OCI-LY3 (cell line): ENCODE measurements around the gene GNAQ.

Experiments
- EZH2phosphoT487 ChIP-seq: fragments of 200-600 bp; shearing (Covaris generic); IDR thresholded peaks from 2 replicates; pipeline ENCODE4 v1.6.1; 2018; ENCODE audit warnings: antibody characterized with exemption, mixed run types, low read depth
- TF ChIP-seq, protein P1 (sequence below): fragments of 200-600, 300-600 bp; sonication (generic); IDR thresholded peaks from 2 replicates; pipeline ENCODE4 v1.5.1; 2014; ENCODE audit warnings: antibody characterized with exemption, low read length, low read depth

DNA sequence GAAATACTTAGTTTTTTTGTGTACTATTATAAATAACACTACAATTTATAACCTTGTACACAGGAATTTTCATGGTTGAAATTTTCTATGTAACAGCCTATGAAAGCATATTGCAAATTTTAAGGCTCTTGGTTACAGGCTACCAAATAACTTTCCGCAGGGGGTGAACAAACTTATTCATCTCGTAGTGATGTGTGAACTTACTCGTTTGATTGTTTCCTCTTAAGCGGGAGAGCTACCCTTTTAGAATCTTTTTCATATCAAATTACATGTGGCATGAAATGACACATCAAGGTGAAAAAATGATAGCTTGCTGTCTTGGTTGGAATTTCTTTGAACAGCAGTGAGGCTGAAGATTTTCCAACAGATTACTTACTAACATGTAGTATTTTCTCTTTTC is 292.7 kb downstream of the GNAQ start:
- TF ChIP-seq, protein P1, sequence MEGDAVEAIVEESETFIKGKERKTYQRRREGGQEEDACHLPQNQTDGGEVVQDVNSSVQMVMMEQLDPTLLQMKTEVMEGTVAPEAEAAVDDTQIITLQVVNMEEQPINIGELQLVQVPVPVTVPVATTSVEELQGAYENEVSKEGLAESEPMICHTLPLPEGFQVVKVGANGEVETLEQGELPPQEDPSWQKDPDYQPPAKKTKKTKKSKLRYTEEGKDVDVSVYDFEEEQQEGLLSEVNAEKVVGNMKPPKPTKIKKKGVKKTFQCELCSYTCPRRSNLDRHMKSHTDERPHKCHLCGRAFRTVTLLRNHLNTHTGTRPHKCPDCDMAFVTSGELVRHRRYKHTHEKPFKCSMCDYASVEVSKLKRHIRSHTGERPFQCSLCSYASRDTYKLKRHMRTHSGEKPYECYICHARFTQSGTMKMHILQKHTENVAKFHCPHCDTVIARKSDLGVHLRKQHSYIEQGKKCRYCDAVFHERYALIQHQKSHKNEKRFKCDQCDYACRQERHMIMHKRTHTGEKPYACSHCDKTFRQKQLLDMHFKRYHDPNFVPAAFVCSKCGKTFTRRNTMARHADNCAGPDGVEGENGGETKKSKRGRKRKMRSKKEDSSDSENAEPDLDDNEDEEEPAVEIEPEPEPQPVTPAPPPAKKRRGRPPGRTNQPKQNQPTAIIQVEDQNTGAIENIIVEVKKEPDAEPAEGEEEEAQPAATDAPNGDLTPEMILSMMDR, result no peak
- TF ChIP-seq EZH2phosphoT487, result no peak
